HepG2 (cell line): ENCODE measurements around the gene EFHD2. TPM values are rescaled to one million over a fixed set of nuclear protein-coding genes. Genes with fewer than 3 reads are reported as not detected.
A peak's percentile ranks its signal among the peaks of the same experiment; 100 is the strongest.

Source experiments
- ATF5 ChIP-seq: sonication (generic); formaldehyde crosslinking; IDR thresholded peaks from 2 replicates; pipeline ENCODE4 v1.4.0; 2020; ENCODE audit warnings: mild to moderate bottlenecking, low read depth, missing genetic modification reagents
- CHCHD3 ChIP-seq: sonication (generic); formaldehyde crosslinking; IDR thresholded peaks from 2 replicates; pipeline ENCODE4 v1.8.0; 2022; ENCODE audit warnings: mild to moderate bottlenecking, missing genetic modification reagents, moderate library complexity
- ELF1 ChIP-seq: sonication (generic); formaldehyde crosslinking; IDR thresholded peaks from 2 replicates; pipeline ENCODE4 v1.4.0; 2020; ENCODE audit warnings: missing genetic modification reagents
- GATAD2A ChIP-seq: IDR thresholded peaks from 2 replicates; pipeline ENCODE4 v1.6.1; 2016
- IKZF5 ChIP-seq: IDR thresholded peaks from 2 replicates; pipeline ENCODE4 v1.6.1; 2018; ENCODE audit warnings: missing genetic modification reagents, mild to moderate bottlenecking, missing compliant biosample characterization
- REPIN1 ChIP-seq: sonication (generic); formaldehyde crosslinking; IDR thresholded peaks from 2 replicates; pipeline ENCODE4 v1.8.0; 2022; ENCODE audit warnings: missing genetic modification reagents, low read depth, mild to moderate bottlenecking, borderline replicate concordance
- REXO4 ChIP-seq: sonication (generic); formaldehyde crosslinking; IDR thresholded peaks from 2 replicates; pipeline ENCODE4 v1.8.0; 2022; ENCODE audit warnings: missing genetic modification reagents, mild to moderate bottlenecking, borderline replicate concordance
- ZFP41 ChIP-seq: sonication (generic); formaldehyde crosslinking; IDR thresholded peaks from 2 replicates; pipeline ENCODE4 v1.4.0; 2020; ENCODE audit warnings: mild to moderate bottlenecking, missing genetic modification reagents, borderline replicate concordance
- ZNF20 ChIP-seq: sonication (generic); formaldehyde crosslinking; IDR thresholded peaks from 2 replicates; pipeline ENCODE4 v1.4.0; 2020; ENCODE audit warnings: mild to moderate bottlenecking, moderate library complexity, missing genetic modification reagents
- polyA plus RNA-seq, 8 experiments: library from polyadenylated mRNA; depleted of rRNA in 3 of 8; stranded (reverse) in 7 of 8; unstranded in 1 of 8; fragments of >200 nt; fragmentation: Illumina TruSeq in 4 of 8; extraction: Trizol in 4 of 8; gene quantifications; 2 replicates each; pipeline versions ENCODE4 v1.2.1 to v1.2.3, GENCODE V29; 2011 to 2016; ENCODE audit warnings: low read depth in 4 of 8, missing spikeins in 1 of 8, mixed read lengths in 1 of 8; ENCODE audit not compliant: insufficient read depth in 1 of 8
- total RNA-seq, 5 experiments: library from RNA; depleted of rRNA; stranded (reverse); fragments of >200 nt; fragmentation: Illumina TruSeq; extraction: Trizol; gene quantifications; 2 replicates each; pipeline ENCODE4 v1.2.3, GENCODE V29; 2016; ENCODE audit warnings: low read depth in 1 of 5
- TF ChIP-seq, protein P1 (sequence below): sonication (generic); formaldehyde crosslinking; IDR thresholded peaks from one replicate; pipeline ENCODE4 v1.5.1; 2020; ENCODE audit warnings: mild to moderate bottlenecking, missing genetic modification reagents; ENCODE audit errors: not compliant biosample characterization
- TF ChIP-seq, protein P2 (sequence below): sonication (generic); formaldehyde crosslinking; IDR thresholded peaks from 2 replicates; pipeline ENCODE4 v1.4.0; 2020; ENCODE audit warnings: missing genetic modification reagents

The EFHD2 gene
- total and polyA plus RNA-seq, 2 of the 13 experiments (the other 11 are each of a cell fraction or from before 2014, with no cell fraction given): 9.4 to 12.7 TPM

GRCh38 chr1:15370781-15371520, 38.7 kb upstream of the EFHD2 start (continued):
- TF ChIP-seq GATAD2A (peak; percentile 76), ZNF20 (no peak), CHCHD3 (CRISPR knock-in tag) (no peak), ATF5 (CRISPR knock-in tag) (no peak), ZFP41 (CRISPR knock-in tag) (no peak), ELF1 (CRISPR knock-in tag) (0 out of 2 replicates have a peak, but pooled peaks have one; percentile 35), REXO4 (CRISPR knock-in tag) (no peak), IKZF5 (CRISPR knock-in tag) (no peak), REPIN1 (CRISPR knock-in tag) (peak; percentile 62; the same call in 1 of the 2 replicates)
- TF ChIP-seq, protein P1, sequence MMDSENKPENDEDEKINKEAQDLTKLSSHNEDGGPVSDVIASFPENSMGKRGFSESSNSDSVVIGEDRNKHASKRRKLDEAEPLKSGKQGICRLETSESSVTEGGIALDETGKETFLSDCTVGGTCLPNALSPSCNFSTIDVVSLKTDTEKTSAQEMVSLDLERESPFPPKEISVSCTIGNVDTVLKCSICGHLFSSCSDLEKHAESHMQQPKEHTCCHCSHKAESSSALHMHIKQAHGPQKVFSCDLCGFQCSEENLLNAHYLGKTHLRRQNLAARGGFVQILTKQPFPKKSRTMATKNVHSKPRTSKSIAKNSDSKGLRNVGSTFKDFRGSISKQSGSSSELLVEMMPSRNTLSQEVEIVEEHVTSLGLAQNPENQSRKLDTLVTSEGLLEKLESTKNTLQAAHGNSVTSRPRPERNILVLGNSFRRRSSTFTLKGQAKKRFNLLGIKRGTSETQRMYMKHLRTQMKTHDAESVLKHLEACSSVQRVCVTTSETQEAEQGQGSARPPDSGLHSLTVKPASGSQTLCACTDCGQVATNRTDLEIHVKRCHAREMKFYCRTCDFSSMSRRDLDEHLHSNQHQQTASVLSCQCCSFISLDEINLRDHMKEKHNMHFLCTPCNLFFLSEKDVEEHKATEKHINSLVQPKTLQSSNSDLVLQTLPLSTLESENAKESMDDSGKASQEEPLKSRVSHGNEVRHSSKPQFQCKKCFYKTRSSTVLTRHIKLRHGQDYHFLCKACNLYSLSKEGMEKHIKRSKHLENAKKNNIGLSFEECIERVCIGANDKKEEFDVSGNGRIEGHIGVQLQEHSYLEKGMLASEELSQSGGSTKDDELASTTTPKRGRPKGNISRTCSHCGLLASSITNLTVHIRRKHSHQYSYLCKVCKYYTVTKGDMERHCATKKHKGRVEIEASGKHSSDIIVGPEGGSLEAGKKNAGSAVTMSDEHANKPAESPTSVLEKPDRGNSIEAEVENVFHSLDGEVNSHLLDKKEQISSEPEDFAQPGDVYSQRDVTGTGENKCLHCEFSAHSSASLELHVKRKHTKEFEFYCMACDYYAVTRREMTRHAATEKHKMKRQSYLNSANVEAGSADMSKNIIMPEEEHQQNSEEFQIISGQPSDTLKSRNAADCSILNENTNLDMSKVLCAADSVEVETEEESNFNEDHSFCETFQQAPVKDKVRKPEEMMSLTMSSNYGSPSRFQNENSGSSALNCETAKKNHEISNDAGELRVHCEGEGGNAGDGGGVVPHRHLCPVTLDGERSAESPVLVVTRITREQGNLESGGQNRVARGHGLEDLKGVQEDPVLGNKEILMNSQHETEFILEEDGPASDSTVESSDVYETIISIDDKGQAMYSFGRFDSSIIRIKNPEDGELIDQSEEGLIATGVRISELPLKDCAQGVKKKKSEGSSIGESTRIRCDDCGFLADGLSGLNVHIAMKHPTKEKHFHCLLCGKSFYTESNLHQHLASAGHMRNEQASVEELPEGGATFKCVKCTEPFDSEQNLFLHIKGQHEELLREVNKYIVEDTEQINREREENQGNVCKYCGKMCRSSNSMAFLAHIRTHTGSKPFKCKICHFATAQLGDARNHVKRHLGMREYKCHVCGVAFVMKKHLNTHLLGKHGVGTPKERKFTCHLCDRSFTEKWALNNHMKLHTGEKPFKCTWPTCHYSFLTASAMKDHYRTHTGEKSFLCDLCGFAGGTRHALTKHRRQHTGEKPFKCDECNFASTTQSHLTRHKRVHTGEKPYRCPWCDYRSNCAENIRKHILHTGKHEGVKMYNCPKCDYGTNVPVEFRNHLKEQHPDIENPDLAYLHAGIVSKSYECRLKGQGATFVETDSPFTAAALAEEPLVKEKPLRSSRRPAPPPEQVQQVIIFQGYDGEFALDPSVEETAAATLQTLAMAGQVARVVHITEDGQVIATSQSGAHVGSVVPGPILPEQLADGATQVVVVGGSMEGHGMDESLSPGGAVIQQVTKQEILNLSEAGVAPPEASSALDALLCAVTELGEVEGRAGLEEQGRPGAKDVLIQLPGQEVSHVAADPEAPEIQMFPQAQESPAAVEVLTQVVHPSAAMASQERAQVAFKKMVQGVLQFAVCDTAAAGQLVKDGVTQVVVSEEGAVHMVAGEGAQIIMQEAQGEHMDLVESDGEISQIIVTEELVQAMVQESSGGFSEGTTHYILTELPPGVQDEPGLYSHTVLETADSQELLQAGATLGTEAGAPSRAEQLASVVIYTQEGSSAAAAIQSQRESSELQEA (CRISPR knock-in tag): no peak
- TF ChIP-seq, protein P2, sequence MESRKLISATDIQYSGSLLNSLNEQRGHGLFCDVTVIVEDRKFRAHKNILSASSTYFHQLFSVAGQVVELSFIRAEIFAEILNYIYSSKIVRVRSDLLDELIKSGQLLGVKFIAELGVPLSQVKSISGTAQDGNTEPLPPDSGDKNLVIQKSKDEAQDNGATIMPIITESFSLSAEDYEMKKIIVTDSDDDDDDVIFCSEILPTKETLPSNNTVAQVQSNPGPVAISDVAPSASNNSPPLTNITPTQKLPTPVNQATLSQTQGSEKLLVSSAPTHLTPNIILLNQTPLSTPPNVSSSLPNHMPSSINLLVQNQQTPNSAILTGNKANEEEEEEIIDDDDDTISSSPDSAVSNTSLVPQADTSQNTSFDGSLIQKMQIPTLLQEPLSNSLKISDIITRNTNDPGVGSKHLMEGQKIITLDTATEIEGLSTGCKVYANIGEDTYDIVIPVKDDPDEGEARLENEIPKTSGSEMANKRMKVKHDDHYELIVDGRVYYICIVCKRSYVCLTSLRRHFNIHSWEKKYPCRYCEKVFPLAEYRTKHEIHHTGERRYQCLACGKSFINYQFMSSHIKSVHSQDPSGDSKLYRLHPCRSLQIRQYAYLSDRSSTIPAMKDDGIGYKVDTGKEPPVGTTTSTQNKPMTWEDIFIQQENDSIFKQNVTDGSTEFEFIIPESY (CRISPR knock-in tag): 0 out of 2 replicates have a peak, but pooled peaks have one; percentile 7
